ACHN (cell line): Measurements from ENCODE around the gene B3GNT3.
"Not testable (repeated sequence)": the region's sequence is repeated elsewhere in the genome, so short reads cannot be mapped to it uniquely, and the experiment has no call there.

ENCODE experiments used
- DNase-seq: peaks from one replicate; pipeline ENCODE4 v3.0.0-alpha.2; 2015
- in situ Hi-C: cut with HindIII; loops from 2 replicates; pipeline ENCODE4 v1.10.0; 2017; ENCODE audit warnings: low sequenced_read_pairs, low pct_ligation_motif_present, low pct_unique_long_range_greater_than_20kb

The B3GNT3 gene

DNA sequence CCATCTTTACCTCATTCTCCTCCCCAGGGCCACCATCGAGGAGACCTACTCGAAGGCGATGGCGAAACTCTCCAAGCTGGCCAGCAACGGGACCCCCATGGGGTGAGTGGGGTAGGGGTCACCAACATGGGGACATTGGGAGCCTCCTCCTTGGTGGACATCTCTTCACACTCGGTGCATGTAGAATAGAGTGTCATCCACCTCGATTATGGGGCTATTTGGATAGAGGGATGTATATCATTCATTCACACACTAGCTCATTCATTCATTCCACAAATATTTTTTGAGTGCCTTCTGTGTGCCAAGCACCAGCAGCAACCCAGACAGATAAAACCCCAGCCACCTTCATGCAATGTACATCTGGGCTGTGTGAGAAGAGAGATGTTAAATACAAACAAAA lies 30.6 kb upstream of the B3GNT3 start:
- DNase-seq: no peak
- in situ Hi-C loops: no loop called here

DNA sequence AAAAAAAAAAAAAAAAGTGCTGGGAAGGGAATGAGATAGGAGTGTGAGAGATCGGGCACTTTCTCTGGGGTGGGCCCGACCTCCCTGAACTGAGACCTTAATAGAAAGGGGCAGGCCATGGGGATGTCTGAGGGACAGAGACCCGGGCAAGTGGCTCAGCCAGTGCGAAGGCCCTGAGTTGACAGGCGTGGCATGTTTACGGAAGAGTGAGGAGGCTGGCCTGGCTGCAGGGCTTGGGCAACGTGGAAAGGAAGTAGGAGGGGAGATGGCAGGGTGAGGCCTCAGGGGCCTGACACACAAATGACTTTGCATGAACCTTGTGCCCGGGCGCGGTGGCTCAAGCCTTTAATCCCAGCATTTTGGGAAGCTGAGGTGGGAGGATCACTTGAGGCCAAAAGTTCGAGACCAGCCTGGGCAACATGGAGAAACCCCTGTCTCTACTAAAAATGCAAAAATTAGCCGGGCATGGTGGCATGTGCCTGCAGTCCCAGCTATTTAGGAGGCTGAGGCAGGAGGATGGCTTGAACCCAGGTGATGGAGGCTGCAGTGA lies 29.8 kb upstream of the B3GNT3 start:
- DNase-seq: no peak
- in situ Hi-C loops: no loop called here

DNA sequence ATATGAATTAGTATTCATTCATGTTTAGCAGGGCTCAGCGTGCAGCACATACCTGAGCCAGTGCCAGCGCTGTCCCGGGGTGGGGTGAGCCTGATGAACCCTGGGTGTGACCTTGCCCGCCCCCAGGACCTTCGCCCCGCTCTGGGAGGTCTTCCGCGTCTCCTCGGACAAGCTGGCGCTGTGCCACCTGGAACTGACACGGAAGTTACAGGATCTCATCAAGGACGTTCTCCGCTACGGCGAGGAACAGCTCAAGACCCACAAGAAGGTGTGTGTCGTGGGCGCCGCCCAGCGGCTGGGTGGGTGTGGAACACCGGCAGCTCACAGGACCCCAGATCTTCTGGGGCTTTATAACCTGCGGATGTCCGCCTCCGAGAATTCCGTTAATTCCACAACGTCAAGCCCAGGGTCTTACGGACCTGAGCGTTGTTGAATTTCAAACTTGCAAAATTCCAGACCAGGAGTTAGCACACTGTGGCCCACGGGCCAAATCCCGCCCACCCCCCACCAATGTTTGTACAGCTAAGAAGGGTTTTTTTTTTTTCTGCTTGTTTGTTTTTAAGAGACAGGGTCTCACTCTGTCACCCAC lies 28.3 kb upstream of the B3GNT3 start:
- DNase-seq: peak; percentile 85
- in situ Hi-C loops: no loop called here

DNA sequence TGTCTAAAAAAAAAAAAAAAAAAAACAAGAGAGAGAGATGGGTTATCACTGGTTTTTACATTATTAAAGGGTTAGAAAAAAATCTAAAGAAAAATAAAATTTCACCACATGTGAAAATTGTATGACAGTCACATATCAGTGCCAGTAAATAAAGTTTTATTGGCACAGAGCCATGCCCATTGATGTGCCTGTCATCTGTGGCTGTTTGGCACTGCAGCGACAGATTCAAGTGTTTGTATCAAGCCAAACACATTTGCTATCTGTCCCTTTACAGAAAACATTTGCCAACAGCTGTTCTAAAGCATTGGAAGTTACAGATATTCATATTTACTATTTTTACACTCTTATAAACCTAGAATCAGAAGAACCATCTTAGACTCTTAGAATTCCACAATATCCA lies 27.4 kb upstream of the B3GNT3 start:
- no peak for DNase-seq
- in situ Hi-C loops: no loop called here

DNA sequence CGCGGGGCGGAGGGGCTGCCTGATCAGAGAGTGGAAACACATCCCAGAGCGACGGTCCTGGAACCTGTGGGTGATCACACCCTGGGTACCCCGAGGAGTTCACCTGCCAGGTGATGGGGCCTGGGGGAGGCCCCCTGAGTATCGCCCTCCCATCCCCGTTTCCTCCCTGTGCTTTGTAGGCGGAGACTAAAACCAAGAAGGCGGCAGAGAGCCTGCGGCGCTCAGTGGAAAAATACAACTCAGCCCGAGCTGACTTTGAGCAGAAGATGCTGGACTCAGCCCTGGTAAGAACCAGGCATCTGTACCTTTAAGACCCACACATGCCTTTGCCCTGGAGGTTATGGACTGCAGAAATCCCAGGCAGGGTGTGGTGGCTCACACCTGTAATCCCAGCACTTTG lies 24.3 kb upstream of the B3GNT3 start:
- no peak for DNase-seq
- in situ Hi-C loops: no loop called here

DNA sequence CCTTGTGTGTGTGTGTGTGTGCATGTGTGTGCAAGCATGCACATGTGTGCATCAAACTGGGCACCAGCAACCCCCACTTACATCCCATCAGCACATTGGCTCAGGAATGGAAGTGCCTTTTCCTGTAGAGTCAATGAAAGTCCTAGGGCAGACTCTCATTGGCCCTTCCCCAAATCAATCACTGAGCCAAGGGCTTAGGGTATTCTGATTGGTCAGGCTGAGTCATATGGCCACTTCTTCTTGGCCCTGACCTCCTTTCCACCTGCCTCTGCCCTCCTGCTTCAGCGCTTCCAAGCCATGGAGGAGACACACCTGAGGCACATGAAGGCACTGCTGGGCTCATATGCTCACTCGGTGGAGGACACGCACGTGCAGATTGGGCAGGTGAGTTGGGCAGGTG lies 22.8 kb upstream of the B3GNT3 start:
- DNase-seq: no peak
- in situ Hi-C loops: no loop called here

DNA sequence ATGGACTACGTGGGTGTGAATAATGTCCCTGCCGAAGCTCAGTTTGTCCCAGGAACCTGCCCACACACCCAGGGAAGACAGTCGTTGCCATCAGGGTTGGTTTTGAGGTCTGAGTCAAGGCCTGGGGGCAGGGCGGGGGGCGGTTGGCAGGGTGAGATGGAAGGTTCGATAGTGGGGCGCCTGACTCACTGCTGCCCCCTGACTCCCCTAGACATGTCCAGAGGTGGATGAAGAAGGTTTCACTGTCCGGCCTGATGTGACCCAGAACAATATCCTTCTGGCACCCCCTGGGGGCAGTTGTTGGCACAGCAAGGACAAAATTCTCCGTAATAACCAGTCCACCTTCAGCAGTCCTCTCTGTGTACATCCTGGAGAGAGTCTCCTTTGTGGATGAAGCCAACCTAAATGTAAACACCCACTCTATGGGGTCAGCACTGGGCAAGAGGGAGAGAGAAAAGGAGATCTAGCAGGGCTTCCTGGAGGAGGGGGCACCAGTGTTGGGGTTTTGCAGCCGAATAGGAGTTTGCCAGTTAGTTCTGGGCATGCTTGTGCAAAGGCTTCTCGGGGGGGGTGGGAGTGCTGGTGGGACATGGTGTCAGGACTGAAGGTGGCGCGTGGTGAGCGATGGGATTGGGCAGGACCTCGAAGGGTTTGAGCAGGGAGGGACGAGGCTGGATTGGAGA lies 19.6 kb upstream of the B3GNT3 start:
- in situ Hi-C loops: no loop called here
- peak; percentile 52 for DNase-seq

DNA sequence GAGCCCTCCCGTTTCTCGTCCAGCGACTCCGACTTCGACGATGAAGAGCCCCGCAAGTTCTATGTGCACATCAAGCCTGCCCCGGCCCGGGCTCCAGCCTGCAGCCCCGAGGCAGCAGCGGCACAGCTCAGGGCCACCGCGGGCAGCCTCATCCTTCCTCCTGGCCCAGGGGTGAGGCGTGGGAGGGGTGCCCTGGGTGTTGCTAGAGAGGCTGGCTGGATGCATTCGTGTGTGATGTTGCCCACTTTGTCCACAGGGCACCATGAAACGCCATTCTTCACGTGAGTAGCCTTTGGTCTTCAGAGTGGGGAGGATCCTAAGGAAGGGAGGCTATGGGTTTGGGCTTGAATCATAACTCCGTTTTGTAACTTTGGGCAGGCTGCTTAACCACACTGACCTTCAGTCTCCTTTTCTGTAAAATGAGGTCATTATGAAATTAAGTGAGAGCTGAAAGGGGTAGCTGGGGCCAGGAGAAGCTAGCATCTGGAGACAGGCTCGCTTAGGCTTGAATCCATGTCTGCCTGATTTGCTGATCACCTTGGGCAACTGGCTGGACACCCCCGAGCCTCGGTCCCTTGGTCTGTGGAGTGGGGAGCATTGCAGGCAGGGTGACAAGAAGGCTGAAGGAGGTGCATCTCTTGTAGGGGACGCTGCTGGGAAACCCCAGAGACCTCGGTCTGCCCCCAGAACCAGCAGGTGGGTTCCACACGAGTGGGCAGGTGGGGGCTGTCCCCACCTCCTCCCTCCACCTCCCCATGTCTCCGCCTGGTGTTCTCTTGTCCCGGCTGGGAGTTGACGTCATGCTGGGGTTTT lies 18.7 kb upstream of the B3GNT3 start:
- DNase-seq: no peak

DNA sequence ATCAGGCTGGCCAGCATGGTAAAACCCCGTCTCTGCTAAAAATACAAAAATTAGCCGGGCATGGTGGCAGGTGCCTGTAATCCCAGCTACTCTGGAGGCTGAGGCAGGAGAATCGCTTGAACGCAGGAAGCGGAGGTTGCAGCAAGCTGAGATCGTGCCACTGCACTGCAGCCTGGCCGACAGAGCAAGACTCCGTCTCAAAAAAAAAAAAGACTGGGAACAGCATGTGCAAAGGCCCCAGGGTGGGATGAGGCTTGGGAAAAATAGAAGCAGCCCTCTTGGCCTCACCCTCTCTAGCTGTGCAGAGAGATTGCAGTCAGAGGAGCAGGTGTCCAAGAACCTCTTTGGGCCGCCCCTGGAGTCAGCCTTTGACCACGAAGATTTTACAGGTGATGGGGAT lies 17.1 kb upstream of the B3GNT3 start:
- in situ Hi-C loops, DNase-seq: not testable (repeated sequence)

More for the DNA sequence above, 18.7 kb upstream of the B3GNT3 start:
- in situ Hi-C loops: no loop called here

DNA sequence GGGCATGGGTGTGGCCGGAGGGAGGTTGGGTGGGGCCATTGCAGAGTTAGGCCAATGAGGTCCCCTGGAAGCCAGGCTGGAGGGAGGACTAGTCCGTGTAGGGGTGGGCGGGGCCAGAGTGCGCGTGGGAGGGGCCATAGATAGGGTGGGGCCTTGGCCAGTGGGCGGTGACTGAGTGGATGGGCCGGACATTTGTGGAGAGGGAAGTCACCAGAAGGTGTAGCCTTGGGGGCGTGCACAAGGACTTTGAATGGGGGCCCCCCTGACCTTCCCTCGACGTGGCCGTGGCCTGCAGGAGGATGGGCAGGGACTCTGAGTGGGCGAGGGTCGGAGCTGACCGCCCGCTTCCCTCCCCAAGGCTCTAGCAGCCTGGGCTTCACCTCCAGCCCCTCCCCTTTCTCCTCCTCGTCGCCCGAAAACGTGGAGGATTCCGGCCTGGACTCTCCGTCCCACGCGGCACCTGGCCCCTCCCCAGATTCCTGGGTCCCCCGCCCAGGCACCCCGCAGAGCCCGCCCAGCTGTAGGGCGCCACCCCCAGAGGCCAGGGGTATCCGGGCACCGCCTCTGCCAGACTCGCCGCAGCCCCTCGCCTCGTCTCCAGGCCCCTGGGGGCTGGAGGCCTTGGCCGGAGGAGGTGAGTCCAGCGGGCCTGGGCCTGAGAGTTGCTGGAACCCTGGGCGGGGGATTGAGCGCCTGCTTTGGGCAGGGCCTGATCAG lies 16.5 kb upstream of the B3GNT3 start:
- DNase-seq: no peak
- in situ Hi-C loops: no loop called here

DNA sequence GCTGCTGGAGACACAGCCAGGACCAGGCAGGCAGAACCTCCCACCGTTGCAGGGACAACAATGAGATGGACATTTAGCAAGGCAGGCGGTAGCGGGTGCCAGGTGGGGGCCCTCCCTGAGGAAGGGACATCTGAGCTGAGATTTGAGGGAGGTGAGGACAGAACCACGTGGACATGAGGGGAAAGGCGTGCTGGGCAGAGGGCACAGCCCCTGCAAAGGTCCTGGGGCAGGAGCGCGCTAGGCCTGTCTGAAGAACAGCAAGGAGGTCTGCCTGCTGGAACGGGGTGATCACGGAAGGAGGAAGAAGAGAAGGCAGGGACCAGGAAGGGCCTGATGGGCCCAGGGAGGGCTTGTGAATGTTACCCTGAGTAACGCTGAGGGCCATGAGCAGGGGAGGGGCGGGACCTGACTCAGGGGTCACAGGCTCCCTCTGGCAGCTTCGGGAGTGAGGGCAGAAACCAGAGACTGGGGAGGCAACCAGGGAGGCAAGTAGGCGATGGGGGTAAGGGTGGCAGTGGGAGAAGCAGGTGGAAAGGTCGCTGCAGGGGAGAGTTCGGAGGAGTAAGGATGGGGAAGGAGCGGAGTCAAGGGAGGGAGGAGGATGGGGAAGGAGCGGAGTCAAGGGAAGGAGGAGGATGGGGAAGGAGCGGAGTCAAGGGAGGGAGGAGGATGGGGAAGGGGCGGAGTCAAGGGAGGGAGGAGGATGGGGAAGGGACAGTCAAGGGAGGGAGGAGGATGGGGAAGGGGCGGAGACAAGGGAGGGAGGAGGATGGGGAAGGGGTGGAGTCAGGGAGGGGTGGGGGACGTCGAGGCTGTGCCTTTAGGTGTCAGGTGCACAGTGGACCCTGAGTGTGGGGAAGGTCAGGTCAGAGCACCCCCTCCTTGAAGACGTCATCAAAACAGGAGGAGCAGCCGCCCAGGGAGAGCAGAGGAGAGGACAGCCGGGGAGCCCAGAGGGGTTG lies 15.7 kb upstream of the B3GNT3 start:
- in situ Hi-C loops: no loop called here
- no peak for DNase-seq

DNA sequence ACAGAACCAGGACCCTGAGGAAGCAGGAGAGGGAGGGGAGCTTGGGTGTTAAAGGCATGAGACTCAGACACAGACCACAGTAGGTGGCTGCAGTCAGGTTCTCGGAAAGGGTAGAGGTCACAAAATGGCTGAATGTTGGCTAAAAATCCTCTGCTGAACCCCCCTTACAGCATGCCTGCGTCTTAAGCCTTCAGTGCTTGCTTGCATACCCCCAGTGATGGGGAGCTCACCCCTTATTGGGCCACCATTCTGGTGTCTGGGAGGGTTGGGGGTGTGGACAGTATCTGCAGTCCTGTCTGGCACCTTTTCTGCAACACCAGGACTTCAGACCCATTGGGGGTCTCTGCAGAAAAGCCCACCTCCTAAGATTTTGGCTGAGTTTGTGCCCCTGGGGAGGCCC lies 14.2 kb upstream of the B3GNT3 start:
- in situ Hi-C loops: no loop called here
- DNase-seq: no peak

DNA sequence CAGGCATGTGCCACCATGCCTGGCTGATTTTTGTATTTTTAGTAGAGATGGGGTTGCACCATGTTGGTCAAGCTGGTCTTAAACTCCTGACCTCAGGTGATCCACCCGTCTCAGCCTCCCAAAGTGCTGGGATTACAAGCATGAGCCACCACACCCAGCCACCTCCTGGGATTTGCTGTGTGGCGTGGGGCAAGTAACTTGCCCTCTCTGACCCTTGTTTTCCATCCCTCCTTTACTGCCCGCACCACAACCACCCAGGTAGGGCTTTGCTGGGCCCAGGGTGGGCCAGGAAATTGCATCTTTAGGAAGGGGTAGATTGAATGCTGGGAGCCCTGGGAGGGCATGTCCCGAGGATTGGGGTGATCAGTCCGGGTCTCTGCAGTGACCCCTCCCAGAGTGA lies 11.2 kb upstream of the B3GNT3 start:
- DNase-seq, in situ Hi-C loops: not testable (repeated sequence)

DNA sequence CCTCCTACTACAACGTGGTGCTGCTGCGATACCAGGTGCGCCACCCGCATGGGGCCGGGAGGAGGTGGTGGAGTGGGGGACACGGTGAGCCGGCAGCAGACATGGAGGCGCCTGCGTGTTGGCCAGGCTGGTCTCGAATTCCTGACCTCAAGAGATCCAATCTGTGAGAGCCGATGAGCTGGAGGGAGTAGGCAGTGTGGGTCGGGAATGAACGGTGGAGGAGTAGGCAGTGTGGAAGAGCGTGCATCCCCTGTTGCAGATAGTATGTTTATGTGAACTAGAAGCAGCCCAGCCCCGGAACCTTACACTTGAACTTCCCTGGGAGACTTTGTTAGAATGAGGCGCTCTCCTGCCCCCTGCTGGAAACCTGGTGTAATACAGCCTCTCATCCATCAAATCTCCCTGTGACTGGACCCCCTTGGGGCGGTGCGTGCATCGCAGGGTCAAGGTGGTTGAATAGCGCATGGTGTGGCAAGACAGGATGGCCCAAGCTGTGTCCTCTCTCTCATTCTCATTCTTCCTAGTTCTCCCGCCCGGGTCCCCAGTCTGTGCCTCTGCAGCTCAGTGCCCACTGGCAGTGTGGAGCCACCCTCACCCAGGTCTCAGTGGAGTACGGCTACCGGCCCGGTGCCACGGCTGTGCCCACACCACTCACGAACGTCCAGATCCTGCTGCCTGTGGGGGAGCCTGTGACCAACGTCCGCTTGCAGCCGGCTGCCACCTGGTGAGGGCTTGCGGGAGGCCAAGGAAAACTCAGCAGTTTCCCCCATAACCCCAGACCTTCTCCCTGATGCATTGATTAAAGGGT lies 10.5 kb upstream of the B3GNT3 start:
- in situ Hi-C loops: no loop called here
- DNase-seq: peak; percentile 67

DNA sequence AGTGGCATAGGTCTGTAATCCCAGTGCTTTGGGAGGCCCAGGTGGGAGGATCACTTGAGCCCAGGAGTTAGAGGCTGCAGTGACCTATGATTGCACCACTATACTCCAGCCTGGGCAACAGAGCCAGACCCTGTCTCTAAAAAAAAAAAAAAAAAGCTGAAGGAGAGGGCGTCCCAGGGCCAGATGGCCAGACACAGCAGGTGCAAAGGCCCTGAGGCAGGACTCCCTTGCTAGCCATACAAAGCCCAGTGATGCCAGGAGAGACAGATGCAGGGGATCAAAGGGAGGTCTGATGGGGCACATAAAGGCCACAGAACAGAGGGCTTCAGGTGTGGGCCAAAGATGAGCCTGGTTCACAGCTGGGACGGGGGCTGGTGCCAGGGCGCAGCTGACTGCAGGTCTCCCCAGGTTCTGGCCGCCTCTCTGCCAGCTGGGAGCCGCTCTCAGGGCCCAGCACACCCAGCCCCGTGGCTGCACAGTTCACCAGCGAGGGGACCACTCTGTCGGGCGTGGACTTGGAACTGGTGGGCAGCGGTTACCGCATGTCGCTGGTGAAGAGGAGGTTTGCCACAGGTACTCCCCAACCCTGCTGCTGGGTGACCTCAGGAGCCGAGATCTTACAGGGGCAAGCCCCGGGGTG lies 7.5 kb upstream of the B3GNT3 start:
- no peak for DNase-seq
- in situ Hi-C loops: no loop called here

DNA sequence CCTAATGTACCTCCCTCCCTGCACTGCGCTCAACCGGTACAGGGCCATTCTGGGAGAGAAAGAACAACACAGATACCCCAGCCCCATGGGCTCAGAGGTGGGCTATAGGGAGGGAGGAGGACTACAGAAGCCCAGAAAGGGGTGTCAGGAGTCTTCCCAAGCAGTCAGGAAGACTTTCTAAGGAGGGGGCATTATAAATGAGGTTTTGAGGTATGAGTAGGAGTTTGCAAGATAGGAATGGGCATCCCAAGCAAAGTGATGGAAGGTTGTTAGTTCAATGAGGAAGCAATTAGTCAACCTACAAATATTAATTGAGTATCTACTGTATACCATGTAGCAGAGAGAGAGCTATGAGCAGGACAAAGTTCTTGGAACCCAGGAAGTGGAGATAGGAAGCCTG lies 6.3 kb upstream of the B3GNT3 start:
- DNase-seq: no peak
- in situ Hi-C loops: no loop called here
